ENCODE data around the gene ZNF793.

Gene ZNF793

DNA sequence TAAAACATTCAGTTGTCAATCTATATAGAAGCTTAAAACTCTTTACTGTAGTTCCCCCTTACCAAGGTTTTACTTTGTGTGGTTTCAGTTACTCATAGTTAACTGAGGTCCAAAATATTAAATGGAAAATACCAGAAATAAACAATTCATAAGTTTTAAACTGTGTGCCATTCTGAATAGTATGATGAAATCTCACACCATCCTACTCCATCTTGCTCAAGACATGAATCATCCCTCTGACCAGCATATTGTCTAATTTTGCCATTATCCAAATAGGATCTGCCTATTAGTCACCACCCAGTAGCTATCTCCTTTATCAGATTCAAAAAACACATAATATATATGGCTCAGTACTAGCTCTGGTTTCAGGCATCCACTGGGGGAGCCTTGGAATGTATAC is 65.5 kb downstream of the ZNF793 start:
- DNase-seq: no peak

GRCh38 chr19:37583340-37583739 is 76.6 kb downstream of the ZNF793 start:
- no peak for DNase-seq

Measured in activated CD4-positive, CD25-positive, alpha-beta regulatory T cell treated with anti-CD3 and anti-CD28 coated beads, Interleukin-2, amount 50 U/mL, for 72 hours (primary cell).